HEK293 (cell line): Measurements from ENCODE around the gene CELSR1.

Experiments
- CTCF ChIA-PET: fragments of 350-600 bp; formaldehyde crosslinking; extraction: SDS; loops from one replicate; lab custom pipeline; 2021; ENCODE audit warnings: antibody characterized with exemption; lab: Yijun Ruan, JAX
- POLR2A ChIA-PET: fragments of 300-600 bp; formaldehyde crosslinking; extraction: SDS; loops from one replicate; lab custom pipeline; 2020; ENCODE audit warnings: antibody characterized with exemption, inconsistent platforms; lab: Yijun Ruan, JAX
- H3K27ac ChIP-seq: fragments of 200-500 bp; sonication (Bioruptor generic); 2 replicates; pipeline ENCODE4 v1.5.1; 2014; ENCODE audit warnings: low read depth, low read length, control low read depth, inconsistent platforms; ENCODE audit errors: extremely low read depth
- H3K36me3 ChIP-seq, 2 experiments: fragments of 200-500 bp in 1 of 2; sonication (Bioruptor generic) in 1 of 2; 1 replicate in 1 of 2; 2 replicates in 1 of 2; pipeline ENCODE4 v1.5.1; 2014 to 2017; ENCODE audit warnings: inconsistent platforms in 2 of 2, low read length in 2 of 2; ENCODE audit not compliant: control insufficient read depth in 2 of 2, insufficient read depth in 1 of 2
- H3K4me1 ChIP-seq: fragments of 200-500 bp; sonication (Bioruptor generic); 2 replicates; pipeline ENCODE4 v1.5.1; 2014; ENCODE audit warnings: mild to moderate bottlenecking, low read length, inconsistent platforms; ENCODE audit not compliant: control insufficient read depth, insufficient read depth
- H3K4me3 ChIP-seq: 2 replicates; pipeline ENCODE4 v1.5.1; 2011; ENCODE audit warnings: low read depth, mild to moderate bottlenecking, control low read depth, low read length, moderate library complexity
- H3K9me3 ChIP-seq: fragments of 200-500 bp; sonication (Bioruptor generic); 2 replicates; pipeline ENCODE4 v1.5.1; 2014; ENCODE audit warnings: low read depth, low read length, inconsistent platforms; ENCODE audit not compliant: control insufficient read depth, insufficient read depth
- GFI1B ChIP-seq: fragments of 450-650 bp; formaldehyde crosslinking; IDR thresholded peaks from 2 replicates; pipeline ENCODE4 v1.5.1; 2016; ENCODE audit warnings: missing biosample characterization, missing genetic modification characterization
- KLF1 ChIP-seq: fragments of 450-650 bp; formaldehyde crosslinking; IDR thresholded peaks from 2 replicates; pipeline ENCODE4 v1.5.1; 2016; ENCODE audit warnings: missing biosample characterization, missing genetic modification characterization
- KLF10 ChIP-seq: fragments of 450-650 bp; IDR thresholded peaks from 2 replicates; pipeline ENCODE4 v1.5.1; 2018; ENCODE audit warnings: missing biosample characterization, mild to moderate bottlenecking, missing genetic modification characterization
- MEIS1 ChIP-seq: sonication (generic); formaldehyde crosslinking; IDR thresholded peaks from 2 replicates; pipeline ENCODE4 v1.8.1; 2022; ENCODE audit warnings: missing genetic modification reagents, mild to moderate bottlenecking, borderline replicate concordance
- REST ChIP-seq: fragments of 450-650 bp; formaldehyde crosslinking; IDR thresholded peaks from 2 replicates; pipeline ENCODE4 v1.5.1; 2016; ENCODE audit warnings: missing biosample characterization, missing genetic modification characterization
- ZBTB48 ChIP-seq: fragments of 450-650 bp; formaldehyde crosslinking; IDR thresholded peaks from 2 replicates; pipeline ENCODE4 v1.5.1; 2016; ENCODE audit warnings: missing biosample characterization, missing genetic modification characterization
- ZFP37 ChIP-seq: fragments of 450-650 bp; formaldehyde crosslinking; IDR thresholded peaks from 2 replicates; pipeline ENCODE4 v1.5.1; 2016; ENCODE audit warnings: missing biosample characterization, missing genetic modification characterization
- ZNF211 ChIP-seq: fragments of 450-650 bp; formaldehyde crosslinking; IDR thresholded peaks from 2 replicates; pipeline ENCODE4 v1.5.1; 2016; ENCODE audit warnings: low read depth, missing biosample characterization, missing genetic modification characterization
- ZNF214 ChIP-seq: fragments of 450-650 bp; formaldehyde crosslinking; IDR thresholded peaks from 2 replicates; pipeline ENCODE4 v1.5.1; 2017; ENCODE audit warnings: missing biosample characterization, mild to moderate bottlenecking, missing genetic modification characterization, borderline replicate concordance
- ZNF394 ChIP-seq: fragments of 450-650 bp; formaldehyde crosslinking; IDR thresholded peaks from 2 replicates; pipeline ENCODE4 v1.5.1; 2016; ENCODE audit warnings: missing biosample characterization, missing genetic modification characterization, mild to moderate bottlenecking, moderate library complexity, borderline replicate concordance
- ZNF561 ChIP-seq: fragments of 450-650 bp; IDR thresholded peaks from 2 replicates; pipeline ENCODE4 v1.5.1; 2018; ENCODE audit warnings: missing biosample characterization, missing genetic modification characterization, borderline replicate concordance
- ZNF701 ChIP-seq: fragments of 450-650 bp; formaldehyde crosslinking; IDR thresholded peaks from 2 replicates; pipeline ENCODE4 v1.5.1; 2016; ENCODE audit warnings: missing biosample characterization, missing genetic modification characterization
- ZNF785 ChIP-seq: fragments of 450-650 bp; formaldehyde crosslinking; IDR thresholded peaks from 2 replicates; pipeline ENCODE4 v1.5.1; 2016; ENCODE audit warnings: missing biosample characterization, missing genetic modification characterization
- ZNF843 ChIP-seq: fragments of 450-650 bp; formaldehyde crosslinking; IDR thresholded peaks from 2 replicates; pipeline ENCODE4 v1.5.1; 2016; ENCODE audit warnings: missing biosample characterization, missing genetic modification characterization
- TF ChIP-seq, protein P1 (sequence below): fragments of 450-650 bp; formaldehyde crosslinking; IDR thresholded peaks from 2 replicates; pipeline ENCODE4 v1.5.1; 2016; ENCODE audit warnings: missing biosample characterization, missing genetic modification characterization, borderline replicate concordance
- TF ChIP-seq, protein P2 (sequence below): fragments of 450-650 bp; formaldehyde crosslinking; IDR thresholded peaks from 2 replicates; pipeline ENCODE4 v1.5.1; 2017; ENCODE audit warnings: missing biosample characterization, missing genetic modification characterization
- TF ChIP-seq, protein P3 (sequence below): fragments of 450-650 bp; formaldehyde crosslinking; IDR thresholded peaks from 2 replicates; pipeline ENCODE4 v1.5.1; 2017; ENCODE audit warnings: missing biosample characterization, missing genetic modification characterization
- TF ChIP-seq, protein P4 (sequence below): fragments of 450-650 bp; formaldehyde crosslinking; IDR thresholded peaks from 2 replicates; pipeline ENCODE4 v1.5.1; 2016; ENCODE audit warnings: missing biosample characterization, missing genetic modification characterization

Gene CELSR1

DNA sequence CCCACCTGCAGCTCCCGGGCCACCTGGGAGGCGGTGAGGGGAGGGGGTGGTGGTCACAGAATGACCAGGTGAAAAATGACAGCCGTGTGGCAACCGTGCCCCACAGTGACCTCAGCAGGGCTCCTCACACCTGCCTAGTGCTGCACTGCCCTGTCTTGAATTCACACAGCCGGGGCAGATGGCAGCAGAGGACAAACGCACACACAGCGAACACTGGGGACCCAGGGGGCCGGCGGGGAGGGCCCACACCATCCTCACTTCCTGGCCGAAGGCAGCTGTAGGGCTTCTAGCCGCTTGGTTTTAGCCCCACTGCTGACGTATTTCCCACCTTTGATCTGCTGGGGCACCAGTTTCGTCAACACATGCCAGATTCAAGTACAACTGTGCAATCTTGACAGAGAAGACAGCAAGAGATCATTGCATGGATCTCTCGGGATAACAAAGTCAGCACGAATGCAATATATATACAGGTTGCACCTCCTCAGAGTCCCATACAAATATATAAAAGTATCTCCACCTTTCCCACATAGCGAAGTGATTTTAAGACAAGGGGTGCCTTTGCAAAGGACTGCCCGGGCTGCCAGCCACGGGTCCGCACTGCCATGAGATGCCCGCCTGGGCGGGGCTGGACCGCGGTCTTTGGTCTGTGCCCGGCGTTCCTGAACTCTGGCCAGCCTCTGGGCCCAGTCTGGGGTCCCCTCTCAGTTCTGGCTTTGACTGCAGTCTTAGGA, 175.1 kb downstream of the CELSR1 start:
- no peaks in the 10 kb centered on the region for H3K4me1 ChIP-seq
- TF ChIP-seq, protein P1, sequence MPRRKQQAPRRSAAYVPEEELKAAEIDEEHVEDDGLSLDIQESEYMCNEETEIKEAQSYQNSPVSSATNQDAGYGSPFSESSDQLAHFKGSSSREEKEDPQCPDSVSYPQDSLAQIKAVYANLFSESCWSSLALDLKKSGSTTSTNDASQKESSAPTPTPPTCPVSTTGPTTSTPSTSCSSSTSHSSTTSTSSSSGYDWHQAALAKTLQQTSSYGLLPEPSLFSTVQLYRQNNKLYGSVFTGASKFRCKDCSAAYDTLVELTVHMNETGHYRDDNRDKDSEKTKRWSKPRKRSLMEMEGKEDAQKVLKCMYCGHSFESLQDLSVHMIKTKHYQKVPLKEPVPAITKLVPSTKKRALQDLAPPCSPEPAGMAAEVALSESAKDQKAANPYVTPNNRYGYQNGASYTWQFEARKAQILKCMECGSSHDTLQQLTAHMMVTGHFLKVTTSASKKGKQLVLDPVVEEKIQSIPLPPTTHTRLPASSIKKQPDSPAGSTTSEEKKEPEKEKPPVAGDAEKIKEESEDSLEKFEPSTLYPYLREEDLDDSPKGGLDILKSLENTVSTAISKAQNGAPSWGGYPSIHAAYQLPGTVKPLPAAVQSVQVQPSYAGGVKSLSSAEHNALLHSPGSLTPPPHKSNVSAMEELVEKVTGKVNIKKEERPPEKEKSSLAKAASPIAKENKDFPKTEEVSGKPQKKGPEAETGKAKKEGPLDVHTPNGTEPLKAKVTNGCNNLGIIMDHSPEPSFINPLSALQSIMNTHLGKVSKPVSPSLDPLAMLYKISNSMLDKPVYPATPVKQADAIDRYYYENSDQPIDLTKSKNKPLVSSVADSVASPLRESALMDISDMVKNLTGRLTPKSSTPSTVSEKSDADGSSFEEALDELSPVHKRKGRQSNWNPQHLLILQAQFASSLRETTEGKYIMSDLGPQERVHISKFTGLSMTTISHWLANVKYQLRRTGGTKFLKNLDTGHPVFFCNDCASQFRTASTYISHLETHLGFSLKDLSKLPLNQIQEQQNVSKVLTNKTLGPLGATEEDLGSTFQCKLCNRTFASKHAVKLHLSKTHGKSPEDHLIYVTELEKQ (tag by site-specific recombination) = no peak
- TF ChIP-seq ZNF701 (tag by site-specific recombination) = no peak
- TF ChIP-seq, protein P2, sequence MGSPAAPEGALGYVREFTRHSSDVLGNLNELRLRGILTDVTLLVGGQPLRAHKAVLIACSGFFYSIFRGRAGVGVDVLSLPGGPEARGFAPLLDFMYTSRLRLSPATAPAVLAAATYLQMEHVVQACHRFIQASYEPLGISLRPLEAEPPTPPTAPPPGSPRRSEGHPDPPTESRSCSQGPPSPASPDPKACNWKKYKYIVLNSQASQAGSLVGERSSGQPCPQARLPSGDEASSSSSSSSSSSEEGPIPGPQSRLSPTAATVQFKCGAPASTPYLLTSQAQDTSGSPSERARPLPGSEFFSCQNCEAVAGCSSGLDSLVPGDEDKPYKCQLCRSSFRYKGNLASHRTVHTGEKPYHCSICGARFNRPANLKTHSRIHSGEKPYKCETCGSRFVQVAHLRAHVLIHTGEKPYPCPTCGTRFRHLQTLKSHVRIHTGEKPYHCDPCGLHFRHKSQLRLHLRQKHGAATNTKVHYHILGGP (tag by site-specific recombination) = no peak
- TF ChIP-seq GFI1B = no peak
- H3K27ac ChIP-seq = no peak overlapping the region
- ChIA-PET CTCF (interaction anchor here (1.4 kb wide), 1 partner anchor 180 kb away, joined by 4 read pairs; no protein-coding TSS in a partner anchor), POLR2A (no interaction called here)
- peaks cover 0 to 76% of the 10 kb centered on the region in 2 experiments; a peak in 2 of 3 replicates for H3K36me3 ChIP-seq
- no peaks in the 10 kb centered on the region for H3K9me3 ChIP-seq
- H3K4me3 ChIP-seq = no peak overlapping the region

DNA sequence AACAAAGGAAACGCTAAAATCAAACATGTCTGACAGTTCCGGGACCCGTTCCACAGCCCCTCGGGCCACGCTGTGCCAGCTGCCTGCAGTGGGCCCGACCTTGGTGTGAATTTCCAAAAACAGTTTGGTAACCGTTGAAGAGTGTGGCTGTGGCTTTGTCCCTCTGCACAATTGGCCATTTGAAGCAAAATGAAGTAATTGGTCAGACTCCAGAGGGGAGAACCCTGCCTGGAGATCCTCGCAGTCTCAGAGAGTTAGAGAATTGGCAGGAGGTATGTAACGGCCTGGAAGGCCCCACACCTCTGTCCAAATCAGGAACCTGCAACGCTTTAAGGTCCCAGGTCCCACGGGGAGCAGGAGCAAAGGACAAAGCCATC, 175.6 kb downstream of the CELSR1 start:
- Histone ChIP-seq H3K27ac (no peak overlapping the region), H3K4me3 (no peak overlapping the region), H3K9me3 (no peaks in the 10 kb centered on the region), H3K4me1 (no peaks in the 10 kb centered on the region), H3K36me3 (peaks cover 0 to 78% of the 10 kb centered on the region in 2 experiments; a peak in 2 of 3 replicates)
- CTCF ChIA-PET = interaction anchor here (1.4 kb wide), 1 partner anchor 180 kb away, joined by 4 read pairs; no protein-coding TSS in a partner anchor
- TF ChIP-seq ZNF561 (no peak), MEIS1 (CRISPR knock-in tag) (no peak), ZBTB48 (tag by site-specific recombination) (no peak), ZFP37 (tag by site-specific recombination) (no peak), ZNF211 (tag by site-specific recombination) (no peak)
- POLR2A ChIA-PET = no interaction called here

DNA sequence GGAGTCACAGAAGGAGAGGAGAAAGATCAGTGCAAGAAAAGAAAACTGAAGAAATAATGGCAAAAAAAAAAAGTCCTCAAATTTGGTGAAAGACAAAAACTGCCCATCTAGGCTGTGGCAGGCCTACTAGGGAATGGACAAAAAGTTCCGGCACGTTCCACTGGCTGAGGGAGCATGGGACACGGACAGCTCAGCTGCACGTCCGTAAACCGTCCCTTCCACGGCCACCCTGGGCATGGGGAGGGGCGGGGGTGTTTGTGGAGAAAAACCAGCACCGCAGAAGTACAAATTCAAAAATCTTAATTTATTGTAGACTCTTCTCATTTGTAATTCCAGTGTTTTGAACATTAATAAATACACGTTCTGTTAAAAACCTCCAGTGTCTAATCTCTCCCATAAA, 176.5 kb downstream of the CELSR1 start:
- ChIA-PET CTCF (interaction anchor here (0.6 to 1.4 kb wide), 2 partner anchors 13 to 181 kb away, joined by 4 read pairs; no protein-coding TSS in a partner anchor), POLR2A (no interaction called here)
- Histone ChIP-seq H3K4me1 (no peaks in the 10 kb centered on the region), H3K9me3 (no peaks in the 10 kb centered on the region), H3K36me3 (peaks cover 0 to 82% of the 10 kb centered on the region in 2 experiments; a peak in 2 of 3 replicates), H3K4me3 (no peak overlapping the region), H3K27ac (no peak overlapping the region)
- TF ChIP-seq, protein P3, sequence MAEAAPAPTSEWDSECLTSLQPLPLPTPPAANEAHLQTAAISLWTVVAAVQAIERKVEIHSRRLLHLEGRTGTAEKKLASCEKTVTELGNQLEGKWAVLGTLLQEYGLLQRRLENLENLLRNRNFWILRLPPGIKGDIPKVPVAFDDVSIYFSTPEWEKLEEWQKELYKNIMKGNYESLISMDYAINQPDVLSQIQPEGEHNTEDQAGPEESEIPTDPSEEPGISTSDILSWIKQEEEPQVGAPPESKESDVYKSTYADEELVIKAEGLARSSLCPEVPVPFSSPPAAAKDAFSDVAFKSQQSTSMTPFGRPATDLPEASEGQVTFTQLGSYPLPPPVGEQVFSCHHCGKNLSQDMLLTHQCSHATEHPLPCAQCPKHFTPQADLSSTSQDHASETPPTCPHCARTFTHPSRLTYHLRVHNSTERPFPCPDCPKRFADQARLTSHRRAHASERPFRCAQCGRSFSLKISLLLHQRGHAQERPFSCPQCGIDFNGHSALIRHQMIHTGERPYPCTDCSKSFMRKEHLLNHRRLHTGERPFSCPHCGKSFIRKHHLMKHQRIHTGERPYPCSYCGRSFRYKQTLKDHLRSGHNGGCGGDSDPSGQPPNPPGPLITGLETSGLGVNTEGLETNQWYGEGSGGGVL (tag by site-specific recombination) = no peak
- TF ChIP-seq, protein P4, sequence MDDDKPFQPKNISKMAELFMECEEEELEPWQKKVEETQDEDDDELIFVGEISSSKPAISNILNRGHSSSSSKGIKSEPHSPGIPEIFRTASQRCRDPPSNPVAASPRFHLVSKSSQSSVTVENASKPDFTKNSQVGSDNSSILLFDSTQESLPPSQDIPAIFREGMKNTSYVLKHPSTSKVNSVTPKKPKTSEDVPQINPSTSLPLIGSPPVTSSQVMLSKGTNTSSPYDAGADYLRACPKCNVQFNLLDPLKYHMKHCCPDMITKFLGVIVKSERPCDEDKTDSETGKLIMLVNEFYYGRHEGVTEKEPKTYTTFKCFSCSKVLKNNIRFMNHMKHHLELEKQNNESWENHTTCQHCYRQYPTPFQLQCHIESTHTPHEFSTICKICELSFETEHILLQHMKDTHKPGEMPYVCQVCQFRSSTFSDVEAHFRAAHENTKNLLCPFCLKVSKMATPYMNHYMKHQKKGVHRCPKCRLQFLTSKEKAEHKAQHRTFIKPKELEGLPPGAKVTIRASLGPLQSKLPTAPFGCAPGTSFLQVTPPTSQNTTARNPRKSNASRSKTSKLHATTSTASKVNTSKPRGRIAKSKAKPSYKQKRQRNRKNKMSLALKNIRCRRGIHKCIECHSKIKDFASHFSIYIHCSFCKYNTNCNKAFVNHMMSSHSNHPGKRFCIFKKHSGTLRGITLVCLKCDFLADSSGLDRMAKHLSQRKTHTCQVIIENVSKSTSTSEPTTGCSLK (tag by site-specific recombination) = no peak
- TF ChIP-seq KLF10 (tag by site-specific recombination) (no peak), REST (no peak), ZNF785 (tag by site-specific recombination) (no peak), ZNF843 (tag by site-specific recombination) (no peak), ZNF394 (tag by site-specific recombination) (no peak), ZNF214 (tag by site-specific recombination) (no peak), KLF1 (tag by site-specific recombination) (no peak)
